ENCODE results near the gene SLC7A6.

Gene SLC7A6

DNA sequence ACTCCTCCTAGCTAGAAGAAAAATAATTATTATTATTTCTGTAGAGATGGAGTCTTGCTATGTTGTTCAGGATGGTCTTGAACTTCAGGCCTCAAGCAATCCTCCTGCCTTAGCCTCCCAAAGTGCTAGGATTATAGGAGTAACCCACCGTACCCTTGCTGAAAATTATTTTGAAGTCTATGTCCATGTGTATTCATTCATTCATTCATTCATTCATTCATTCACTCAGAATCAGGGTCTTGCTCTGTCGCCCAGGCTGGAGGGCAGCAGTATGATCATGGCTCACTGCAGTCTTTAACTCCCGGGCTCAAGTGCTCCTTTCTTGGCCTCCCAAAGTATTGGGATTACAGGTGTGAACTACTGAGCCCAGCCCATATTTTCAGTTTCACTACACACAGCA lies 42.3 kb downstream of the SLC7A6 start:
- no peak for DNase-seq (ENCODE audit: low read depth)

DNA sequence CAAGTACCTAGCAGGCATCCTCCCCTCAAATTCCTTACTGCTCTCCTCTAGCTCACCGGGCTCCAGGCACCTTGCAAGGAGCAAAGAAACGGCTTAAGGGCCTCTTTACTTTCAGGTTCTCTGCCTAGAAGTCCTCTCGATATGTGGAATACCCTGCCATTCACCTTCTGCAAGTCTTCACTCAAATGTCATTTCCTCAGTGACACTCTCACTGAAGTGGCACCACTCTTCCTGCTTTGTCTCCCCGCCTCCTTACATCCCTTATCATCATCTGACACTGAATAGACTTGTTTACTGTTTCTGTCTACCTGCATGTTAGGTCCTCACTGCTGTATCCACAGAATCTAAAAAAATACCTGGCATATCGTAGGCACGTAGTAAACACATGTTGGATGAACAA lies 45.5 kb downstream of the SLC7A6 start:
- DNase-seq (ENCODE audit: low read depth): no peak

DNA sequence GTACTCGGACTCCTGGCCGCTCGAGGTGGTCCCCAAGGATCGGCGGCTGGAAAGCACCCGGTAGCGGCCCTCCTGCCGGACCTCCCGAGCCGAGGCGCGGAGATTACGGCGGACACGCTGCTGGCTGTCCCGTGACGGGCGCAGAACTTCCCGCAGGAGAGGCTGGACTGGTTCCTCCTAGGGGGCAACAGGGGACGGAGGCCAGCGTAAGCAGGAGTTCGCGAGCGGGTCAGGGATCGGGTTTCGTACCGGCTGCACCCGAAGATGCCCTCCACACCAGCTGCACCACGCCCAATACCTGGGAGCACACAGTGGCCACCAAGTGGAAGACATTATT lies 46.1 kb downstream of the SLC7A6 start:
- no peak for DNase-seq (ENCODE audit: low read depth)

DNA sequence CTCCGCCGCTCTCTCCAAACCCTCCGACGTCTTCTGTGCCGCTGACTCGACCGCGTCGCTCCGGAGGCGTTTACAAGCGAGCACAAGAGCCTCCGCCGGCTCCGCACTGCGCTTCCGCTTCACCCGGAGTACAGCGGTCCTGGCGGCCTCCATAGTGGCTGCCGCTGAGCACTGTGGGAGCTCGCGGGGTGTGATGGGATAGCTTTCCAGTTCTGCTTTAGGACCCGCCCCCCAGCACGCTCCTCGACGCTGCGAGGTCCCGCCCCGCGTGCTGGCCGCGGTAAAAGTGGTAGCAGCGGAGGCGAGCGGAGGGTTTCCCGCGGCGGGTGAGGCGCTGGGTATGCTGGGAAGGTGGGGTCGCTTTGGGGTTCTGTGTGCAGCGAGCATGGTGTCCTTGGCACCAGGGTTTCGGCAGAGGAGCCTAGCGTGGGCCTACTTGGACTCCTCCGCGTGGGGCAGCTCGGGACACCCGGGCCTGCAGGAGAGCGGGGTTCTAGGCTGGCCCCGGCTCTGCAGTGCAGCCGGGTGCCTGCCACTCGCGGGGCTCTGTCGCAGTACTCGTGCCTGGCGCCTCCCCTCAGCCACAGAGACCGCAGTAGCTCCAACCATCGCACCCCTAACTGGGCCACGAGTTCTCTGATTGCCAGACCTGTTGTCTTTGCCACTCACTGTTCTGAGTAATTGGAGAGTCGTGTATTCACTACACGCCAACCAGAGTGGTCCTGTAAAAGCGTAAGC lies 46.6 kb downstream of the SLC7A6 start, which contains the start of the genes PRMT7 and SLC7A6OS:
TSS of gene PRMT7 (plus strand) at position 246 of the 738 bp plus-strand sequence. CDS start 4,961 bp downstream, outside the sequence.
TSS of gene SLC7A6OS (minus strand) at position 173 of the 738 bp plus-strand sequence. CDS start at position 153, 20 bp downstream.
- DNase-seq (ENCODE audit: low read depth): peak; percentile 86

DNA sequence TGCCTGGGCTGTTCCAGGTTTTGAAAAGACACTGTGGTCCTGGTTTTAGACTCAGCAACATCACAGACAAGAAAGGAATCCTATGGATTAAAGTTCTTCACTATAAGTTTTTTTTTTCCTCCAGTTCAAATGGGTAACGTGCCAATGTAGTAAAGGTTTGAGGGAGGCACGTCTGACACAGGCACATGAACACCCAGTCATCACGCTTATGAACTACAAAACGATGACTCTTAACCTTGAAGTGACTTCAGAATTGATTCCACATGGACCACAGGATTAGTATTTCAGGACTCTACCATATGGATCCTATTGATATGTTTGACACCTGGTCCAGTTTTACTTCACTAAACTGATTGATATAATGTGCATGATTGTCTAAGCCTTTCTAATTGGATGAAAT lies 48.8 kb downstream of the SLC7A6 start:
- no peak for DNase-seq (ENCODE audit: low read depth)

DNA sequence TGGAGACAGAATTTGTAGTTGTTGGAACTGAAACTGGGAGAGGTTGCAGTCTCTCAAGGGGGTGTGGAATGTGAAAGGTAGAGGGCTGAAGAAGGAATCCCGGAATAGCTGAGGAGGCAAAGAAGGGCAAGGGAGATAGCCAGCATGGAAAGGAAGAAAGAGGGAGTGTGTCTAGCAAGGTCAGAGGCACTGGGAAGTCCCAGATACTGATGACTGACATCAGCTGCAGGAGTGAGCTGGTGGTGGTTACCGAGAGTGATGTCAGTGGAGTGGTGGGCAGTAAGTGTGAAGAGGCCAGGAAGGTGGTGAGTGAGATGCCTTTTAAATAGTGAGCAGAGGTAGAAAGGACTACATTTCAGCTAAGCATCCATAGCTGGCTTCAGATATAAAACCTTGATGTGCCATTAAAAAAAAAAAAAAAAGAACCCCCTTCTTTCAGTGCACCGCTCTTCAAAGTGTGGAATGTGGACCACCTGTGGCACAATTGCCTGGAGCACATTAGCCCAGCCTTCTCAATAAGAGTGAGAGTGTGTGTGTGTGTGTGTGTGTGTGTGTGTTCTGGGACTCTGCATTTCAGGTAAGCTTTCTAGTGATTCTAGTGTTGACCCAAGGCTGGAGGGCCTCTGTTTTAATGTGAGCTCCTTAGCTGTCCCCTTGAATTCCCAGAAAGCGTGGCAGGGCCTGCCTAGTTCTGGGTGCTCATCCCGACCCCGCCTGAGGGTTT lies 55.0 kb downstream of the SLC7A6 start:
- DNase-seq (ENCODE audit: low read depth): no peak

DNA sequence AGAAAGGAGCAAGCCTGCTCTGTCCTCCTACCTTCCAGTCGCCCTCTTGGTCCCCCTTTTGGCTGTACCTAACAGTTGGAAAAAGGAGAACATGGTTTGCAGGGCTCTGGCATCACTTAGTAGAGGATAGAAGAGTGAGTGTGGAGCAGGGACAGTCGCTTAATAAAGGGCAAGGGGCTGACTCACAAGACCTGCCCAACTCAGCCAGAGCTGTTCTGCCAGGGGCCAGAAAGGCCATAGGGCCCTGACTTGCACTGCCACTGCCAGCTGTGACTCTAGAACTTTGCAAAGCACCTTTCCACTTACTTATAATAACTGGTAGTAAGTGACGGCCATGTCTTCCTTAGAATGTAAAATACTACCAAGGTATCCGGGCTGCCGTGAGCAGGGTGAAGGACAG lies 60.0 kb downstream of the SLC7A6 start:
- DNase-seq (ENCODE audit: low read depth): no peak

DNA sequence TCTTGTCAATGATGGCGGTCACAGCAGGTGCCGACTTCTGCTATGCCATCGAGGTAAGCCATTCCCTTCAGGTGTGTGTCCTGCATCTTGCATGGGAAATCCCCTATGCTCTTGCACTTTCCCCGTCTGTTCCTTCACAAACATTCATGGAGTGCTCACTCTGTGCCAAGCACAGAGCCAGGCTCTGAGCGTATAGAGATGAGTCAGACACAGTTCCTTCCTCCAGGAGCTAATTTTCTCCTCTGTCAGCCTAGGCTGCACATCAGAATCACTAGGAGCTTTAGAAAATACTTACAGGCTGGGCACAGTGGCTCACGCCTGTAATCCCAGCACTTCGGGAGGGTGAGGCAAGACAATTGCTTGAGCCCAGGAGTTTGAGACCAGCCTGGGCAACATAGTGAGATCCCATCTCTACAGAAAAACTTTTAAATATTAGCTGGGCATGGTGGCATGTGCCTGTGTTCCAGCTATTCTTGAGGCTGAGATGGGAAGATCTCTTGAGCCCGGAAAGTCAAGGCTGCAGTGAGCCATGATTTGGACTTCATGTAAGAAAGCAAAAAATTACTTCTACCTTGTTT lies 60.5 kb downstream of the SLC7A6 start:
- DNase-seq (ENCODE audit: low read depth): no peak

DNA sequence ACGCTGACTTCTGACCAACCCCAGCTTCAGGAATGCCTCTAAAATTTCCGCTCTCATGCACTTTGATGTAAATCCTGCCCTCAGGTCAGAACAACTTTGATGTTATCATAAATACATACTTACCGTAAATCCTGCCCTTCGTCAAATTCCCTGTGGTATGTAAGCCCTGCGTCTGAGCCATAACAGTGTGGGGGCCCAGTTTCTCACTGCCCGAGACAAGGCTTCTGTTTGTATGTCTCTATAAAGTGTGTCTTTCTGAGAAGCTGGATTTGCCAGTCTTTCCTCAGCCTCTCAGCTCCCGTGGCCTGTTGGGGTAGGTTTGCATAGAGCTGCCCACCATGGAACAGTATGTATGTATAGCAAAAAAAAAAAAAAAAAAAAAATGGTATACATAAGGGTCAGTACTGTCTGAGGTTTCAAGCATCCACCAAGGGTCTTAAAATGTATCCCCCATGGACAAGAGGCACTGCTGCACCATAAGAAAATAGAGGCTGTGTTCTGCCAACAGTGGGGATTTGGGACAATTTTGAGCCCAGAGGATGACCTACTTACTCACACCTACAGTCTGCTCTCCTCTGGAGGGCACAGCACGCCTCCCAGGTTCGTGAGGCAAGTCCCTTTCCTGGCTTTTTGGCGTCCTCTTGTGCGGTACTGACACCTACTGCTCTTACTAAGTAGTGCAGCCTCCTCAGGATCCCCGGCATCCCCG lies 64.0 kb downstream of the SLC7A6 start:
- peak; percentile 62 for DNase-seq (ENCODE audit: low read depth)

DNA sequence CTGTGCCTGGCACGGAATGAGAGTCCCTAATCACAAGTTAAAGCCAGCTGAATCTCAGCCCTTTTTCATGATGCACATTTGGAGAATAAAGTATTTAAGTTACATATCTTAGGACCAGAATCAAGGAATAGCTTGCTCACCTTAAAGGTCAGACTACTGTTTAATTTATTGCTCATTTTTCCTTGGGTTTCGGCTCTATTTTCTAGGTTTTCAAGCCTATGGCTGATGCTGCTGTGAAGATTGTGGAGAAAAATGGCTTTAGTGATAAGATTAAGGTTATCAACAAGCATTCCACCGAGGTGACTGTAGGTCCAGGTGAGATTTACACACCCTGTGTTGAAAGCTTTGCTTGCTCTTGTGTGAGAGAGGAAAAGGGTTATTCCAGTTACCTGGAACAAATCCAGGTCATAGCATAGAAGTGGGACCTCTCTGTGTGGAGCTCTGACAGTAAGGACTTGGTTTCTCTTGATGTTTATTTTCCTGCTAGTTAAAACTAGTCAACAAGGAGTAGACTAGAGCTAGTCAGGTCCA lies 64.6 kb downstream of the SLC7A6 start:
- no peak for DNase-seq (ENCODE audit: low read depth)

DNA sequence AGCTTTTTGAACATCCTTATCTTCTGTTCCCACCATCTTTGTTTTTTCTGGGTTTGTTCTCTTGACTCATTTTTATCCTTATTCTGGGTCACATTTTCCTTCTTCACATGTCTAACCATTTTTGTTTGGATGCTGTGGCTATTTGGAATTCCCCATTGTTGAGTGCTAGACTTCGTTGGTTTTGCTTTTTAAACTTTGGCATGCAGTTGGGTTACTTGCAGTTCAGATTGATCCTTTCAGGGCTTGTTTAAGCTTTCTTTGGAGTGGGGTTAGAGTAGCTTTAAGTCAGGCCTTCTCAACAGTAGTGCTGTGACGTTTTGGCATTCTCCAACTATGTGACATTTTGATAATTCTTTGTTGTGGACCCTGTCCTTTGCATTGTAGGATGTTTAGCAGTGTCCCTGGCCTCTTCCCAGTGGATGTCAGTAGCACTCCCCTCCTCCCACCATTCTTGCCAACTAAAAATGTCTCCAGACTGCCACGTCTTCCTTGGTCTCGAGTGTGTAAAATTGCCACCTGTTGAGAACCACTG lies 67.6 kb downstream of the SLC7A6 start:
- DNase-seq (ENCODE audit: low read depth): no peak

DNA sequence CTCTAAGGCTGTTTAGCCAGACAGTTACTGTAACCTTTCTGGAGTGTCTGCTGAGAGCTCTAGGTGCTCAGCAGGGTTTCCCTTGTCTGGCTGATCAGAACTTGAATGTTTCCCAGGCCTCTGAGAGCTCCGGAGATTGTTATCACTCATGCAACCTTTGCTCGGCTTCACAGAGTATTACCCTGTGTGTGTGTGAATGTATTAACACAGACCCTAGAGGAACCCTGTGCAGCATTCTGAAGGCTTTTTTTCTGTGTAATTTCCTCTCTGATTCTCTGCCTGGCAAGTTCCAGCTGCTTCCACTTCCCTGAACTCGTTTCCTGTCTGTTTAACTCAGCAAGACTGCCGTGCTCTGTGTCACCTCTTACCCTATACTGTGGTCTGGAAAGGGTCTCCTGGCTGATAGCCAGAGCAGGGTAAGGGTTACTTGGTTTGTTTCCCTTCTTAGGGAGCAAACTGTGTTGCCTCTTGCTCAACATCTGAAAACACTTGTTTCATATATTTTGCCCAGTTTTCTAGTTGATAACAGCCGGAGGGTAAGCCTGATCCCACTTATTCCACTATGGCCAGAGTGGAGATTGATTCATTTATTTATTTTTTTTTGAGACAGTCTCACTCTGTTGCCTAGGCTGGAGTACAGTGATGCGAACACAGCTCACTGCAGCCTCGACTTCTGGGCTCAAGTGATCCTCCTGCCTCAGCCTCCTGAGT lies 68.2 kb downstream of the SLC7A6 start:
- no peak for DNase-seq (ENCODE audit: low read depth)

DNA sequence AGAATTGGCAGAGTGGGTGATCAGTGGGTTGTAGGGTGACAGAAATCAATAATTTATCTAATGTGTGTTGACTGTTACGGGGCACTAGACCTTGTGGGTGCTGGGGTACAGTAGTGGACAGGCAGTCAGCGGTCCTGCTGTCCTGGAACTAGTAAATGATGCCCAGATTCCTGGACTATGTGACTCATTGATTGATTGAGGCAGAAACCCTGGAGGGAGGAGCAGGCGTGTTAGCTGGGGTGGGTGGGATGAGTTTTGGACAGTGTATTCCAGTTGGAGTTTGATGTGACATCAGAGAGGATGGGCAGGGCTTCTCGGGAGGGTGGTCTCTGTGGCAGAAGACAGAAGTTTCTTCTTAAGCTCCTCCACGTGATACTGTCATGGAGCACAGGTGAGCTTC lies 70.8 kb downstream of the SLC7A6 start:
- no peak for DNase-seq (ENCODE audit: low read depth)

DNA sequence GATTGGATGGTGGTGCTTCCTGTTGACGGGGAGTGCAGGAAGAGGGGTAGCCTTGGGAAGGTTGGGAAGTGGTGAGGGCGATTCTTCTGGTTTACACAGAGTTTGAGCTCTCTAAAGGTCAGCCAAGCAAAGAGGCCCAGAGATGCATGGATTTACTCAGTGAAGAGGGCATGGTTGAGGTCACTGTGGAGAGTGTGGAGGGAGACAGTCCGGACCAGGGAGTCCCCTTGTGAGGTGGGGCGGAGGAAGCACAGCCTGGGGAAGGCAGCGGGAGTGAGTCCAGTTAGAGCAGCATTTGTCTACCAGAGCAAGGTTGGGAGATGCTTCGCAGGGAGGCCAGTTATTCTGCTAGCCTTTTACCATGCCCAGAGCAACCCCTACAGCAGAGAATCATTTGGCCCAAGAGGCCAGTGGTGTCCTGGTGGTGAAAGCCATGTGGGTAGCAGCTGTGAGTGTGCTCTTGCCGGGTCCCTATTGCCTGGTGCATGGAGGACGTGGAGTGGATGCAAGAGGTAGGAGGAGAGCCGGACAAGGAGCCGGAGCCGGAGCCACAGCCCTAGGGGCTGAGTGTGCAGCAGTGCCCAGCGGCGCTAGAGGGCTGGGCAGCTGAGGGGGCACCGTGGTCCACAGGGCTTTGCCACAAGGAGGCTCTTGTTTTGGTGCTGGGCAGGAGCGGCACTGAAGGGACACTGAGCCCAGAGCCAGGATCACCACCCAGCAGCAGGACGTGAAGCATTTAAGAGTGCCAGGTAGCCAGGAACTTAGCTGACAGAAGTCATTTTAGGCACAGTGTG lies 74.2 kb downstream of the SLC7A6 start:
- DNase-seq (ENCODE audit: low read depth): no peak

DNA sequence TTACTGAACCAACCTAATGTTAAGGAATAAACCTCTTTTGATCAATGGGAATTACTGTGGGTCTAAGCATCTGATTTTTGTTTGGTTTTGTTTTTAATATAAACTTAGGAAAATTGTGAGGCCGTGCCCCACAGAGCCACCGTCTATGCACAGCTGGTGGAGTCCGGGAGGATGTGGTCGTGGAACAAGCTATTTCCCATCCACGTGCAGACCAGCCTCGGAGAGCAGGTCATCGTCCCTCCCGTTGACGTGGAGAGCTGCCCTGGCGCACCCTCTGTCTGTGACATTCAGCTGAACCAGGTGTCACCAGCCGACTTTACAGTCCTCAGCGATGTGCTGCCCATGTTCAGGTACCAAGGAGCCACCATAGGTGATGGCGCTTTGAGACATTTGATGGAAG lies 74.9 kb downstream of the SLC7A6 start:
- DNase-seq (ENCODE audit: low read depth): no peak

DNA sequence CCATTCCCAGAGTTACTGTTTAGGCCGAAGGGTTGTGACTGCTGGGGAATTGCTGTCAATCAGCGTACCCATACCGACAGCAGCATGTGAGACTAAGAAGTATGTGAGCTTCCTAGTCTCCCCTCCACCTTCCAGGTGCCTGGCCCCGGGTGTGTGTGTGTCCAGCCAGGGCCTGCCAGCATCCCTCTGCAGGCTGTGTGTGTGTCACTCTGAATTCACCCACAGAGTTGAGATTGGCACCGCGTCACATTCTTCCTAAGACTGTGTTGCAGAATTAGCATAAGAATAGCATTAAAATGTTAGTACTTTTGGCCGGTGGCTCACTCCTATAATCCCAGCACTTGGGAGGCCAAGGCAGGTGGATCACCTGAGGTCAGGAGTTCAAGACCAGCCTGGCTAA lies 78.3 kb downstream of the SLC7A6 start:
- no peak for DNase-seq (ENCODE audit: low read depth)

DNA sequence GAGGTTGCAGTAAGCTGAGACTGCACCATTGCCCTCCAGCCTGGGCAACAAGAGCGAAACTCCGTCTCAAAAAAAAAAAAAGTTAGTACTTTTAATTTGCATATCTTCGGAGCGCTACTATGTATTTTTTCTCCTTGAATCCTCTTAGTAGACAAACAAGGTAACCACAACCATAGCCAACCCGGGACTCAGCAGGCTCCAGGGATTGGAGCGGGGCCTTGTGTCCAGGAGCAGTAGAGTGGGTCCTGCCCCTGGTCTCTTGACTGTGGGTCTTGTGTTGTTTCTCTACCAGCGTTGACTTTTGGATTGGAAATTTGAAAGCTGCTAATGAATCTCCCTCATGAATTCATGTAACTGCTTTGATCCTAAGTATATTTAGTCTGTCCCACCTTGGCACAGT lies 78.8 kb downstream of the SLC7A6 start:
- no peak for DNase-seq (ENCODE audit: low read depth)

DNA sequence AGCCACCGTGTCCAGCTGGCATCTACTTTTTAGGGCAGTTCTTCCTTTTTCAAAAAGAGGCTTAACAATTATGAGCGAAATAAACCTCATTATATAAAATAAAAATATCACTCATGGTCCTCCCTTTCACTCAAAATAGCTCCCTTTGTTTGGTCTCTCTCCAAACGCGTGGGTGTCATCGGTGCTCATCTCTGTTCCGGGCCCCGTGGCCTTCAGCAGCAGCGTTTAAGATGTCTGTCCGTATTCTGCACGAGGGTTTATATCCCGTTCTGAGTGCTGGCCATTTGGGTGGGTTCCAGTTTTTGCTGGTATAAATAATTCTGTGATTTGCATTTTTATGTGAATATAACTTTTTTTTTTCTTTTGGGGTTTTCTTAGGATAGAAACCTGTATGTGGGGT lies 79.9 kb downstream of the SLC7A6 start:
- DNase-seq (ENCODE audit: low read depth): no peak

DNA sequence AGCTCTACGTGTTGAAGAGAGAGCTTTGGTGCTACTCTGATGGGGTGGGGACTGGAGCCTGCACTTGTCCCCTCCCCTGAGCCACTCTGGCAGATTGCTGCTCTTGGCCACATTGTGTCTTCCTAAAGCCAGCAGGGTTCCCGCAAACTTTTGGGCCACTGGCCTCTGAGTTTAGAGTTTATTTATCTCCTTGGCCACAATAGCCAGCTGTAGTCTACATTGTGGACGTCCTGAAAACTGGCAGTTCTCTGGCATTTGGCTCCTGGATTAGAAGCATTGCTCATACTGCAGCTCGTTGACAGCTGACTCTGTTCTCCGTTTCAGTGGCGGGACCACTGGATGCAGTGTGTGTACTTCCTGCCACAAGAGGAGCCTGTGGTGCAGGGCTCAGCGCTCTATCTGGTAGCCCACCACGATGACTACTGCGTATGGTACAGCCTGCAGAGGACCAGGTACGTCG lies 81.1 kb downstream of the SLC7A6 start:
- DNase-seq (ENCODE audit: low read depth): no peak

DNA sequence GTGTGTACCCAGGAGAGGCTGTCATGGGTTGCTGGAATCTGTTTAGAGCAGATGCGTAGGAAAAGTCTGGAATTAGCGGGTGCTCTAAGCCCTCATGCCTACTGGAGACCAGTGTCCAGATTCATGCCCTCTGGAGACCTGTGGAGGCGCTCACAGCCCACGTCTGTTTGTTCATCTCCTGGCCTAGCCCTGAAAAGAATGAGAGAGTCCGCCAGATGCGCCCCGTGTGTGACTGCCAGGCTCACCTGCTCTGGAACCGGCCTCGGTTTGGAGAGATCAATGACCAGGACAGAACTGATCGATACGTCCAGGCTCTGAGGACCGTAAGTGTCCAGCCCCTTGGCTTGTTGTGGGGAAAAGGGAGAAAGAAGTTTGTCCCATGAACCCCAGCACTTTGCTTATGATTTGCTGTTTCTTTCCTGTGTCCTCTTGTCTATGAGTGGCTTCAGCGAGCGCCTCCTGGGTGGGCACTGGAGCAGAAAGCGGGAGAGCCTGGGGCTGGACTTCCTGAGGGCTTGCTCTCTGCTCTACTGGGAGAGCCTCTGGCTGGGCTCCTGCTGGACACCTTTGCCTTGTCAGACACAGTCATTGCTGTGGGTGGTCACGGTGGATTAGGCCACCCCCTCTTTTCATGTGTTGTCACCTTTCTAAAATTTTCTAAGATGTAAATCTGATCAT lies 81.8 kb downstream of the SLC7A6 start:
- DNase-seq (ENCODE audit: low read depth): no peak
